Heart right ventricle (tissue), 16 donors: Measurements from ENCODE around the gene ANG. TPM values are rescaled to one million over a fixed set of nuclear protein-coding genes. Genes with fewer than 3 reads are reported as not detected.

Experiments
- ATAC-seq, 8 donors: fragments of 200-7000 bp; cut with Tn5 transposase; one replicate each; pipeline ENCODE4 v1.9.1; 2020; ENCODE audit warnings: mild to moderate bottlenecking in 8 of 8, moderate library complexity in 8 of 8, moderate number of reproducible peaks in 1 of 8
- DNase-seq, 2 donors: peaks; one replicate each; pipeline ENCODE4 v3.0.0-alpha.2; 2020
- H3K27ac ChIP-seq, 10 donors: fragments of 200-600 bp; sonication (generic) in 2 of 10; one replicate each; pipeline versions ENCODE4 v1.5.0 to v1.8.0; 2020 to 2022; ENCODE audit warnings: mild to moderate bottlenecking in 3 of 10
- H3K27me3 ChIP-seq, 7 donors: fragments of 200-600 bp; one replicate each; pipeline ENCODE4 v1.8.0; 2021 to 2022; ENCODE audit warnings: mild to moderate bottlenecking in 2 of 7
- H3K36me3 ChIP-seq, 9 donors: fragments of 200-600 bp; sonication (generic) in 1 of 9; one replicate each; pipeline versions ENCODE4 v1.5.0 to v1.8.0; 2020 to 2022; ENCODE audit warnings: mild to moderate bottlenecking in 2 of 9
- H3K4me1 ChIP-seq, 9 donors: fragments of 200-600 bp; sonication (generic) in 1 of 9; one replicate each; pipeline versions ENCODE4 v1.5.0 to v1.8.0; 2020 to 2022; ENCODE audit warnings: mild to moderate bottlenecking in 4 of 9
- H3K4me3 ChIP-seq, 10 donors: fragments of 200-600 bp; sonication (generic) in 2 of 10; one replicate each; pipeline versions ENCODE4 v1.5.0 to v1.8.0; 2020 to 2022; ENCODE audit warnings: mild to moderate bottlenecking in 7 of 10, moderate library complexity in 2 of 10
- H3K9me3 ChIP-seq, 11 donors: fragments of 200-600 bp in 10 of 11; sonication (generic) in 2 of 11; one replicate each; pipeline versions ENCODE4 v1.5.0 to v1.8.0; 2013 to 2022; ENCODE audit warnings: mild to moderate bottlenecking in 2 of 11, control low read depth in 1 of 11, moderate library complexity in 1 of 11
- WGBS, 2 donors: extraction: QIAGEN DNeasy Blood & Tissue Kit; methylation state at CpG; one replicate each; pipeline ENCODE4 v1.1.7; 2013; ENCODE audit warnings: inconsistent platforms in 1 of 2; 5-methylcytosine and 5-hydroxymethylcytosine counted together
- intact Hi-C, 10 donors: fragments of 100-400 bp; cut with DNase I; formaldehyde crosslinking; loops; one replicate each; pipeline versions ENCODE4 v1.11.1 to v1.14.2; 2022
- polyA plus RNA-seq, 2 donors: library from polyadenylated mRNA; stranded (reverse); fragments of 200-250 nt; gene quantifications; one replicate each; pipeline ENCODE4 v1.2.3, GENCODE V29; 2013
- total RNA-seq, 10 donors: library from RNA; stranded (reverse); fragmentation: NEBNext Ultra II Directional in 3 of 10; extraction: Animal tissue kit (Norgen Biotek cat#: 25700) in 3 of 10; gene quantifications; one replicate each; pipeline versions ENCODE4 v1.2.1 to v1.2.4, GENCODE V29; 2021 to 2023
- TF ChIP-seq, protein P1 (sequence below), 9 donors: fragments of 200-600 bp; sonication (generic) in 2 of 9; IDR thresholded peaks; one replicate each; pipeline versions ENCODE4 v1.5.0 to v1.8.0; 2021 to 2022; ENCODE audit warnings: antibody characterized with exemption in 9 of 9, mild to moderate bottlenecking in 5 of 9, moderate library complexity in 1 of 9
- donor health status: Arrhythmogenic right ventricular cardiomyopathy.
- donor health status: ischemic (EF 13 %, LVEDD 7.1; RV severe dilation, severe dysfunction).
- donor health status: healthy with polysubstance abuse.
- donor health status: DM: no; HTN: yes; CAD: no.
- donor health status: DM: no; HTN: no; CAD: no.
- donor health status: ischemic (EF 25% LVEDD 6.9; RV normal size, moderate dysfunction).
- donor health status: ischemic (EF 25% LVEDD 5.7; RV mildly dilated, moderate dysfunction).
- donor health status: healthy.
- donor health status: DM: yes; HTN: yes; CAD: no.
- donor health status: Ischemic cardiomyopathy.
- donor health status: ischemic (EF 35%, LVEDD 5.7; RV mildly dilated, moderate dysfunction).
- donor health status: nonischemic (EF 11% LVEDD 7.7; RV severe dilation, severe dysfunction).
- donor health status: DM: yes; HTN: yes; CAD: no.
- donor health status: PGD.
- donor health status: ischemic (EF 29% LVEDD 5.4; RV normal size, mild dysfunction).
- donor health status: nonischemic (EF 23%, LVEDD 6.1; RV moderate dilation, normal function).

Gene ANG
- total and polyA plus RNA-seq, 12 donors, result 0.79 to 7.0 (median 2.5) TPM

DNA sequence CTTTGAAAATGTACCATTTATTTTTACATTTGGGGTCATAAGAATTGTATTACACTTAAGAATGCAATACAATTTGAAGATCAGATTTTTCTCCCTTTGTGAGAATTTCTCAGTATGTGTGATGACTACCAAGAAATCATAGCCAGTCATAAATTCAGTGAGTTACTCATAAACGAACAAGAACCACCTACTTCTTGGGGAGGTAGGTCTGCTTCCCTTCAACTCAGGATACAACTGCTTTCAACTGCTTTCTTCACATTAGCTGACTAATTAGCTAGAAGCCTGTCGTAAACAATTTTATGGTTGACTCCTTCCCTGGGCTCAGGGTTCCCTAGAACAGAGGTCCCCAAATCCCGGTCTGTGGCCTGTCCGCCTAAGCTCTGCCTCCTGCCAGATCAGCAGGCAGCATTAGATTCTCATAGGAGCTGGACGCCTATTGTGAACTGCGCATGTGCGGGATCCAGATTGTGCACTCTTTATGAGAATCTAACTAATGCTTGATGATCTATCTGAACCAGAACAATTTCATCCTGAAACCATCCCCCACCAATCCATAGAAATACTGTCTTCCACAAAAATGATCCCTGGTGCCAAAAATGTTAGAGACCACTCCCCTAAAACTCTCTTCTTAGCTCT lies 3.7 kb downstream of the ANG start:
- WGBS, 2 donors, result 90% methylated on average over 7 of the region's 7 CpGs
- no peaks in the 10 kb centered on the region for H3K9me3 ChIP-seq
- ATAC-seq (no peak), DNase-seq (no peak)
- no peaks in the 10 kb centered on the region for H3K27me3 ChIP-seq
- H3K36me3 ChIP-seq, result peaks cover 0 to 19% (median 0%) of the 10 kb centered on the region in 9 donors
- H3K4me3 ChIP-seq, result no peak overlapping the region
- H3K4me1 ChIP-seq, result peaks cover 0 to 7% (median 3%) of the 10 kb centered on the region in 9 donors
- TF ChIP-seq, protein P1, sequence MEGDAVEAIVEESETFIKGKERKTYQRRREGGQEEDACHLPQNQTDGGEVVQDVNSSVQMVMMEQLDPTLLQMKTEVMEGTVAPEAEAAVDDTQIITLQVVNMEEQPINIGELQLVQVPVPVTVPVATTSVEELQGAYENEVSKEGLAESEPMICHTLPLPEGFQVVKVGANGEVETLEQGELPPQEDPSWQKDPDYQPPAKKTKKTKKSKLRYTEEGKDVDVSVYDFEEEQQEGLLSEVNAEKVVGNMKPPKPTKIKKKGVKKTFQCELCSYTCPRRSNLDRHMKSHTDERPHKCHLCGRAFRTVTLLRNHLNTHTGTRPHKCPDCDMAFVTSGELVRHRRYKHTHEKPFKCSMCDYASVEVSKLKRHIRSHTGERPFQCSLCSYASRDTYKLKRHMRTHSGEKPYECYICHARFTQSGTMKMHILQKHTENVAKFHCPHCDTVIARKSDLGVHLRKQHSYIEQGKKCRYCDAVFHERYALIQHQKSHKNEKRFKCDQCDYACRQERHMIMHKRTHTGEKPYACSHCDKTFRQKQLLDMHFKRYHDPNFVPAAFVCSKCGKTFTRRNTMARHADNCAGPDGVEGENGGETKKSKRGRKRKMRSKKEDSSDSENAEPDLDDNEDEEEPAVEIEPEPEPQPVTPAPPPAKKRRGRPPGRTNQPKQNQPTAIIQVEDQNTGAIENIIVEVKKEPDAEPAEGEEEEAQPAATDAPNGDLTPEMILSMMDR (IDR thresholded peaks at IDR 0.05), result no peak
- no peak overlapping the region for H3K27ac ChIP-seq
- intact Hi-C loops, result loop anchor here in 6 of 10 donors (5.0 to 10.0 kb wide), 3 partner anchors 157 to 283 kb away; no protein-coding TSS in a partner anchor

DNA sequence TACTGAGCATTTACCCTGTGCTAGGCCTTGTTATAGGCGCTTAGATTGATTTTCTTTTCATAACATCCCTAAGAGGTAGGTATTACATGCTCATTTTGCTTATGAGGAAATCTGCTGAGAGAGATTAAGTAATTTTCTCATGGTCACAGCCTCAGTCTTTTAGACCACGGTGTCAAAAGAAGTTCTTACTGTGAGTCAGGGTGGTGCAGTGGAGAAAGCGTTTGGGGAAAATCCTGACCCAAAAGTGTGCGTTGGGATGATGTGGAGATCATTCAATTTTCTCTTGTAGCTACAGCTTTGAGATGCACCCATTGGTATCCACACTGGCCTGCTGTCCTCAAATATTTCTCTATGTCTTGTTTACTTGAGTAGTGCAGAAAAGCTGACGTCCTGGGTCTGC lies 8.2 kb downstream of the ANG start:
- no peaks in the 10 kb centered on the region for H3K9me3 ChIP-seq
- TF ChIP-seq, protein P1 (IDR thresholded peaks at IDR 0.05), result no peak
- H3K36me3 ChIP-seq, result peaks cover 0 to 29% (median 0%) of the 10 kb centered on the region in 9 donors
- WGBS, 2 donors, result 92 to 97% methylated on average over 5 of the region's 5 CpGs
- no peak overlapping the region for H3K4me3 ChIP-seq
- H3K27me3 ChIP-seq, result no peaks in the 10 kb centered on the region
- intact Hi-C loops, result loop anchor here (1.0 to 10.0 kb wide), 11 partner anchors 61 to 346 kb away; partner anchors contain the start of gene RNASE7 (in 2 of the 10)
- H3K27ac ChIP-seq, result no peak overlapping the region
- peaks cover 0 to 10% (median 0%) of the 10 kb centered on the region in 9 donors for H3K4me1 ChIP-seq
- DNase-seq (no peak), ATAC-seq (no peak)

DNA sequence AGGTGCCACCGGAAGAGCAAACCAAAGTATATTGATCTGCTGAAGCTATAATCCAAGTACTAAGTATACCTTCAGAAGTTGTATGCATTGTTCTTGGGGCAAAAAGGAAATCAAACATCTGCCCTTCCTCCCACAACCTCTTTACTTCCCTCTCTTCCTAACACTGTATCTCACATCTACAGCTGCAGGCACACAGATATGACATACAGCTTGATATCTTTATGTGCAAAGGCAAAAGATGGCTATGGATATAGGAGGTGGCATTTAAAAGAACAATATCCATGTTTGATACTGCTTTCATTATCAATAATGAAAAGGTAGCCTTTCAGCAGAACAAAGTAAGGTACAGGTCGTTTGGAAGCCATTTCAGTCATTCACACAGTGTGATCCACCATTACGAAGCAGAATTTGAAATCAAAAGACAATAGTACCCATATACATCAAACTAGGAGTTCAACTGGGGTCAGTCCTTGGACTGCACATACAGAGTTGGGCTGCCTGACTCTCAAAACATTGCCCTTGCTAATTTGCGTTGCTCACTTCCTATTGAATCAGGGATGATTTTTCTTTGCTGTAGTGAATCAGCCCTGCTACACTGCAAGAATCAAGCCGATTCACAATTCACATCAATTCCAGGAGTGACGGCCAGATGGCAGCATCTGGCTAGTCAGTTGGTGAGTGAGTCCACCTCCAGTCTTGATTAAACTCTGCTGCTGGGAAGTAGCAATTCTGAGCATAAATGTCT lies 8.9 kb downstream of the ANG start:
- ATAC-seq, result peak; percentile 69 to 87 (median 76)
- TF ChIP-seq, protein P1 (IDR thresholded peaks at IDR 0.05), result peak; percentile 63 to 87 (median 82)
- Histone ChIP-seq H3K36me3 (peaks cover 0 to 29% (median 0%) of the 10 kb centered on the region in 9 donors), H3K27ac (no peak overlapping the region), H3K4me1 (peaks cover 0 to 10% (median 0%) of the 10 kb centered on the region in 9 donors), H3K27me3 (no peaks in the 10 kb centered on the region), H3K9me3 (no peaks in the 10 kb centered on the region), H3K4me3 (no peak overlapping the region)
- intact Hi-C loops, result loop anchor here (1.0 to 10.0 kb wide), 11 partner anchors 60 to 345 kb away; partner anchors contain the start of gene RNASE7 (in 2 of the 10)
- peak; percentile 37 to 48 for DNase-seq
- WGBS, 2 donors, result 33 to 36% methylated on average over 6 of the region's 6 CpGs

DNA sequence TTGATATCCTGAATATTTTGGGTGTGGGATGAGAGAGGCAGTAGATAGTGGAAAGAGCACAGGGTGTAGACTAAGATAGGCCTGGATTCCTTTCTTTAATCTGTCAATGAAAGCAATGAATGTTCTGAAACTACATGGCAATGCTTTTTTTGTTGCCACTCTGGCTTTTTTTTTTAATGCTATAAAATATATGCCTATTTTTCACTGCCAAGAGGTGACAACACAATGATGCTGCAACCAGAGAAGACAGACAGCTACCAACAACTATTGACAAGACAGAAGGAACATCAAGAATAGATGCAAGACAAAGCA lies 9.4 kb downstream of the ANG start:
- TF ChIP-seq, protein P1 (IDR thresholded peaks at IDR 0.05), result peak in 2 of 9 donors; percentile 0 to 34
- no peak for ATAC-seq
- intact Hi-C loops, result loop anchor here in 9 of 10 donors (1.0 to 10.0 kb wide), 9 partner anchors 59 to 344 kb away; partner anchors contain the start of gene RNASE7 (in 2 of the 9)
- Histone ChIP-seq H3K27me3 (no peaks in the 10 kb centered on the region), H3K36me3 (peaks cover 0 to 29% (median 0%) of the 10 kb centered on the region in 9 donors), H3K9me3 (no peaks in the 10 kb centered on the region), H3K4me1 (peaks cover 0 to 10% (median 0%) of the 10 kb centered on the region in 9 donors), H3K27ac (no peak overlapping the region), H3K4me3 (no peak overlapping the region)
- no peak for DNase-seq
